HG02571 (cell line): ENCODE results near the gene DCUN1D2.
"Not testable (repeated sequence)": the region's sequence is repeated elsewhere in the genome, so short reads cannot be mapped to it uniquely, and the experiment has no call there.

ENCODE experiments used
- ATAC-seq: cut with Tn5 transposase; IDR thresholded peaks from one replicate; pipeline ENCODE4 v1.9.1; 2021; ENCODE audit warnings: mild to moderate bottlenecking, moderate library complexity; ENCODE audit not compliant: unreplicated experiment

DCUN1D2 gene

GRCh38 chr13:113490496-113491417 is at the start of gene DCUN1D2:
TSS of gene DCUN1D2 (minus strand) at chr13:113490711. CDS start at chr13:113490669, 42 bp downstream.
- ATAC-seq: peak; percentile 78

- ATAC-seq: no peak
Observed at GRCh38 chr13:113539822-113540221, 49.3 kb upstream of the DCUN1D2 start.

GRCh38 chr13:113539176-113539575 is 48.7 kb upstream of the DCUN1D2 start:
- ATAC-seq: no peak

GRCh38 chr13:113538689-113539058 is 48.2 kb upstream of the DCUN1D2 start:
- no peak for ATAC-seq

GRCh38 chr13:113537909-113538688 is 47.6 kb upstream of the DCUN1D2 start:
- no peak for ATAC-seq

GRCh38 chr13:113537205-113537604 is 46.7 kb upstream of the DCUN1D2 start:
- ATAC-seq: no peak

GRCh38 chr13:113536461-113537110 is 46.1 kb upstream of the DCUN1D2 start:
- ATAC-seq: no peak

GRCh38 chr13:113535381-113535781 is 44.9 kb upstream of the DCUN1D2 start:
- no peak for ATAC-seq

- ATAC-seq: no peak
Observed at GRCh38 chr13:113534236-113534860, 43.8 kb upstream of the DCUN1D2 start.

GRCh38 chr13:113533161-113533840 is 42.8 kb upstream of the DCUN1D2 start:
- ATAC-seq: no peak

GRCh38 chr13:113532156-113532806 is 41.8 kb upstream of the DCUN1D2 start:
- no peak for ATAC-seq

- no peak for ATAC-seq
Observed at GRCh38 chr13:113531041-113531873, 40.7 kb upstream of the DCUN1D2 start.

- no peak for ATAC-seq
Observed at GRCh38 chr13:113528813-113529180, 38.3 kb upstream of the DCUN1D2 start.

GRCh38 chr13:113528101-113528812 is 37.7 kb upstream of the DCUN1D2 start:
- ATAC-seq: no peak

- no peak for ATAC-seq
Observed at GRCh38 chr13:113527272-113527958, 36.9 kb upstream of the DCUN1D2 start.

GRCh38 chr13:113526466-113527220 is 36.1 kb upstream of the DCUN1D2 start:
- no peak for ATAC-seq

GRCh38 chr13:113522438-113522837 is 31.9 kb upstream of the DCUN1D2 start:
- ATAC-seq: not testable (repeated sequence)
